Measurements from ENCODE around the gene AP4B1.

DNA sequence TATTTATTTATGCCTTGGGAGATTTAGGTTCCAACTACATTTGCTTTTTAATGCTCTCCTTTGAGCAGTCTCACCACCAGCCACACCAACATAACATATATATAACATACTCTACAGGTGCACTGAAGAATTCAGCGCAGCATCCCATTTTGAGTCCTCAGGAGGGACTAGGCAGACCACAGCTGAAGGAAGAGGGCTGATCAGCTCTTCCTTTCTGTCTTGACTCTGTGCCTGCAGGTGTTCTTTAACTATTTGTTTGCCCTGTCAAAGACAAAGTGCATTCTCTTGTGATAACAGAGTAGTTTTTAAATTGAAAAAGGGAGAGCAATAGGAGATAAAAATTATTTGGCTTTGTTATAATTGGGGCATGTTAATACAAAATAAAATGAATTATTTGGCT is 41.5 kb upstream of the AP4B1 start:
- TF ChIP-seq GATA3 (IDR thresholded peaks at IDR 0.05; ENCODE audit: low read depth, low read length) (no peak), GATA2 (IDR thresholded peaks at IDR 0.05; ENCODE audit: low read depth, low read length) (no peak)

Data from SH-SY5Y (cell line).